Measurements from ENCODE around the gene OR10P1. TPM values are rescaled to one million over a fixed set of nuclear protein-coding genes. Genes with fewer than 3 reads are reported as not detected.

Gene OR10P1
- total and polyA plus RNA-seq, 2 of the 4 experiments (the other 2 are of a cell fraction), result not detected

GRCh38 chr12:55657212-55657611 is 20.5 kb downstream of the OR10P1 start:
- no peak overlapping the region for H3K27ac ChIP-seq (ENCODE audit: insufficient read depth, low read length)
- H3K23ac ChIP-seq (ENCODE audit: low read depth, low read length), result no peak overlapping the region
- H4K20me1 ChIP-seq (ENCODE audit: insufficient read depth, low read length), result no peaks in the 10 kb centered on the region
- H3K4me3 ChIP-seq (ENCODE audit: insufficient read depth, low read depth, low read length), result no peak overlapping the region
- H3K9ac ChIP-seq (ENCODE audit: low read depth, low read length), result no peak overlapping the region
- WGBS, 2 experiments (ENCODE audit: extremely low coverage in 2 of 2, insufficient read length in 1 of 2), result no CpG with 5 or more reads among the region's 4 CpGs
- no peak overlapping the region for H2AFZ ChIP-seq (replicated peaks; ENCODE audit: low read length, poor library complexity)
- H3K4me2 ChIP-seq (ENCODE audit: low read depth, low read length), result no peak overlapping the region
- no peak overlapping the region for H2AK5ac ChIP-seq (ENCODE audit: low read depth, low read length)
- H3K4me1 ChIP-seq (ENCODE audit: control insufficient read depth, insufficient read depth, low read length), result no peaks in the 10 kb centered on the region
- TF ChIP-seq BHLHE40 (IDR thresholded peaks at IDR 0.05; ENCODE audit: low read depth, low read length) (no peak), POLR2A (IDR thresholded peaks at IDR 0.05; ENCODE audit: low read depth, low read length) (no peak), CEBPB (IDR thresholded peaks at IDR 0.05; ENCODE audit: low read depth, low read length) (no peak), RFX5 (IDR thresholded peaks at IDR 0.05; ENCODE audit: low read depth, low read length) (no peak), RCOR1 (IDR thresholded peaks at IDR 0.05; ENCODE audit: insufficient replicate concordance, low read length) (no peak), MAZ (IDR thresholded peaks at IDR 0.05; ENCODE audit: borderline replicate concordance, low read depth, low read length) (no peak)
- no peak overlapping the region for H4K91ac ChIP-seq (ENCODE audit: insufficient read depth, low read depth, low read length)
- CTCF ChIA-PET, result interaction anchor here (0.6 to 1.8 kb wide), 4 partner anchors 10 to 948 kb away, joined by 3 to 12 read pairs (median 4); no protein-coding TSS in a partner anchor
- in situ Hi-C loops (cut with MboI; ENCODE audit: low sequenced_read_pairs), result no loop called here
- peaks cover 19% of the 10 kb centered on the region for H3K27me3 ChIP-seq (ENCODE audit: control insufficient read depth, insufficient read depth, low read length)
- POLR2A ChIA-PET (ENCODE audit: unreplicated experiment), result no interaction called here
- no peak overlapping the region for H2BK20ac ChIP-seq (ENCODE audit: low read depth, low read length)
- no peaks in the 10 kb centered on the region for H3K9me3 ChIP-seq (ENCODE audit: control insufficient read depth, insufficient read depth, low read length)
- no peak overlapping the region for H3K56ac ChIP-seq (ENCODE audit: extremely low read depth, insufficient read depth, low read length)
- dilution Hi-C loops (cut with HindIII; ENCODE audit: low sequenced_read_pairs, unreplicated experiment), result no loop called here
- H4K5ac ChIP-seq (ENCODE audit: low read depth, low read length), result no peak overlapping the region
- H2BK15ac ChIP-seq (ENCODE audit: low read depth, low read length), result no peak overlapping the region
- H3K79me1 ChIP-seq (ENCODE audit: low read depth in 1 of 2, low read length in 2 of 2), result no peaks in the 10 kb centered on the region
- DNase-seq, result no peak
- H3K36me3 ChIP-seq (ENCODE audit: control insufficient read depth, insufficient read depth, low read length), result no peaks in the 10 kb centered on the region
- no peaks in the 10 kb centered on the region for H3K9me1 ChIP-seq (ENCODE audit: insufficient read depth, low read length)
- H2BK120ac ChIP-seq (ENCODE audit: low read depth, low read length), result no peak overlapping the region
- no peak overlapping the region for H3K4ac ChIP-seq (ENCODE audit: low read depth, low read length)
- no peak overlapping the region for H2BK5ac ChIP-seq (ENCODE audit: low read depth, low read length, poor library complexity, severe bottlenecking)
- BruUV-seq (replicated peaks), result no TSS peak
- H3K18ac ChIP-seq (ENCODE audit: low read depth, low read length), result no peak overlapping the region
- H3K14ac ChIP-seq (replicated peaks; ENCODE audit: low read depth, low read length), result no peak overlapping the region
- ATAC-seq (ENCODE audit: low read depth), result no peak
- H2AK9ac ChIP-seq (replicated peaks; ENCODE audit: low read depth, low read length, poor library complexity), result no peak overlapping the region
- H4K8ac ChIP-seq (ENCODE audit: low read depth in 2 of 2, low read length in 2 of 2), result no peak overlapping the region
- intact Hi-C loops (cut with micrococcal nuclease), result no loop called here
